Measurements from ENCODE around the gene DUSP12. TPM values are rescaled to one million over a fixed set of nuclear protein-coding genes. Genes with fewer than 3 reads are reported as not detected.
A peak's percentile ranks its signal among the peaks of the same experiment; 100 is the strongest.

The DUSP12 gene
- total RNA-seq, 2 donors from 2014 or later = 17.3 to 27.9 TPM

DNA sequence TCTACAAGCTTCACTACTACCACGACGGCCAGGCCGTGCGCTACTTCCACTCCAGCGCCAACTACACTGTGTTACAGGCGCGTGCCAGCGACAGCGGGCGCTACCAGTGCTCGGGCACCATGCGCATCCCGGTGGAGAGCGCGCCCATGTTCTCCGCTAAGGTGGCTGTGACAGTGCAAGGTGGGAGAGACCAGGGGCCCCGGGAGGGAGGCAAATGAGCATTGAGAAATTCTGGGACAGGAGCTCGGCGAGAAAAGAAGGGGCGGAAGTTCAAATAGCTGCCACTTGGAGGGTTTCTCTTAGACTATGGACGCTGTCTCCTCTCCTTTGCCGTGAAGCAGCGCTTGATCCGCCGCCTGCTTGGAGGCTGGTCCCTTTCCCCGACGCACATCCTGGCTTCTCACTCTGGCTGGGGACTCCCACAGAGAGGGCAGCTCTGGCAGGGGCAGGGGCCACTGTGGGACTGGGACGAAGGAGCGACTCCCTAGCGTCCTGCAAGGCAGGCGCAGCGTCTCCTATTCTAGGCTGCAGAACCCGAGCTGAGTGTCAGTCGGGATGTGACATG is 23.6 kb upstream of the DUSP12 start:
- Histone ChIP-seq H3K27ac (peak overlapping the region; percentile 81 to 82), H3K4me1 (ENCODE audit: control insufficient read depth in 1 of 2, low read depth in 2 of 2) (peaks cover 0 to 18% of the 10 kb centered on the region in 2 donors), H3K4me3 (peak overlapping the region; percentile 92), H3K9me3 (no peaks in the 10 kb centered on the region), H3K36me3 (no peaks in the 10 kb centered on the region), H3K27me3 (replicated peaks; ENCODE audit: insufficient read depth) (no peaks in the 10 kb centered on the region)
- no peak for DNase-seq (ENCODE audit: low spot score)
- peak; percentile 37 for TF ChIP-seq CTCF (IDR thresholded peaks at IDR 0.05)
- peak; percentile 30 for ATAC-seq (ENCODE audit: insufficient number of reproducible peaks, low FRiP score, low read depth)

DNA sequence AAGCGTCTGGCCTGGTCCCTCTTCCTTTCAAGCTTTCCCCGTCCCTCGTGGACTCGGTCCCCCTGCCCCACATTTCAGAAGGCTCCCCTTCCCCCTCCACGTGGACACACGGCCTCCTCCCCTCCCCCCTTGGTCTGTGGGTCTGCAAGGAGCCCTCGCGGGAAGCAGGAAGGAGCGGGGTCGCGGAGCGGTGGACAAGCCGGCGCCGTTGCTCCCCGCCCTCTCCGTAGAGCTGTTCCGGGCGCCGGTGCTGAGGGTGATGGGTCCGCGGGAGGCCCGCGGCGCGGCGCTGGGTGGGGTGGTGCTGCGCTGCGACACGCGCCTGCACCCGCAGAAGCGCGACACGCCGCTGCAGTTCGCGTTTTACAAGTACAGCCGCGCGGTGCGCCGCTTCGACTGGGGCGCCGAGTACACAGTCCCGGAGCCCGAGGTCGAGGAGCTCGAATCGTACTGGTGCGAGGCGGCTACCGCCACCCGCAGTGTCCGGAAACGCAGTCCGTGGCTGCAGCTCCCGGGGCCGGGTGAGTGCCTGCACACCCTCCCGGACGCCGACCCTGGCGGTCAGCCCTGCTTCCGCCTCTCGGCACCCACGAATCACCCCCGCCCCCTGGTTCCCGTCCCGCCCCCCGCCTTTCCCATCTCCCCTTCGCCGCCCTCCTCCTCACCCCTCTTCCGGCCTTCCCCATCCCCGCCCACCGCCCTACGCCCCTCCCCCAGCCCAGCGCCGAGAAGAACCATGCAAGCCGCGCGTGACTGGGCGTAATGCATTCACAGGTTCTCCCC is 22.9 kb upstream of the DUSP12 start:
- peak; percentile 63 for DNase-seq (ENCODE audit: low spot score)
- no peaks in the 10 kb centered on the region for H3K9me3 ChIP-seq
- peak overlapping the region; percentile 92 for H3K4me3 ChIP-seq
- H3K36me3 ChIP-seq = no peaks in the 10 kb centered on the region
- peaks cover 0 to 18% of the 10 kb centered on the region in 2 donors for H3K4me1 ChIP-seq (ENCODE audit: control insufficient read depth in 1 of 2, low read depth in 2 of 2)
- no peaks in the 10 kb centered on the region for H3K27me3 ChIP-seq (replicated peaks; ENCODE audit: insufficient read depth)
- no peak for TF ChIP-seq CTCF (IDR thresholded peaks at IDR 0.05)
- peak overlapping the region; percentile 82 to 85 for H3K27ac ChIP-seq
- peak; percentile 63 for ATAC-seq (ENCODE audit: insufficient number of reproducible peaks, low FRiP score, low read depth)

DNA sequence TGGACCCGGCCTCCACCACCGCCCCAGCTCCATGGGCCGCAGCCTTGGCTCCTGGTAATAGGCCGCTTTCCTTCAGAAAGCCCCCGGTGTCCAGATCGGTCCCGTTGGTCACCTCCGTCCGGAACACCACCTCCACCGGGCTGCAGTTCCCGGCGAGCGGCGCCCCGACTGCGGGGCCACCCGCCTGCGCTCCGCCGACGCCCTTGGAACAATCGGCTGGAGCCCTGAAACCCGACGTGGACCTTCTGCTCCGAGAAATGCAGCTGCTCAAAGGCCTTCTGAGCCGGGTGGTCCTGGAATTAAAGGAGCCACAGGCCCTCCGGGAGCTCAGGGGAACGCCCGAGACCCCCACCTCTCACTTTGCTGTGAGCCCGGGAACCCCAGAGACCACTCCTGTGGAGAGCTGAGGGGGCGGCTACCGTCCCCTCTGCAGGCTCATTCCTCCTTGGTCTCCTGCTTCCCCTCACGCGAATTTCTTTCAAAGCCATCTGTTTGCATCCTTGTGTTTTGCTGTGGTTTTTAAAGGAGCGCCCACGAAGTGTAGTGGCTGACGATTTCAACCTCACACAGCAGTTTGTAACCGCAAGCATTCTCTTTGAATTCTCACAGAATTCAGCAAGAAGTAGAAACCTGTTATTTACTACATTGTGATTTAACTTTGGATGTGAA is 22.2 kb upstream of the DUSP12 start:
- no peak for TF ChIP-seq CTCF (IDR thresholded peaks at IDR 0.05)
- H3K36me3 ChIP-seq = no peaks in the 10 kb centered on the region
- H3K27ac ChIP-seq = peak overlapping the region; percentile 46 to 85
- H3K9me3 ChIP-seq = no peaks in the 10 kb centered on the region
- no peaks in the 10 kb centered on the region for H3K27me3 ChIP-seq (replicated peaks; ENCODE audit: insufficient read depth)
- no peak for DNase-seq (ENCODE audit: low spot score)
- peaks cover 0 to 18% of the 10 kb centered on the region in 2 donors for H3K4me1 ChIP-seq (ENCODE audit: control insufficient read depth in 1 of 2, low read depth in 2 of 2)
- ATAC-seq (ENCODE audit: insufficient number of reproducible peaks, low FRiP score, low read depth) = peak; percentile 19
- H3K4me3 ChIP-seq = peak overlapping the region; percentile 92

DNA sequence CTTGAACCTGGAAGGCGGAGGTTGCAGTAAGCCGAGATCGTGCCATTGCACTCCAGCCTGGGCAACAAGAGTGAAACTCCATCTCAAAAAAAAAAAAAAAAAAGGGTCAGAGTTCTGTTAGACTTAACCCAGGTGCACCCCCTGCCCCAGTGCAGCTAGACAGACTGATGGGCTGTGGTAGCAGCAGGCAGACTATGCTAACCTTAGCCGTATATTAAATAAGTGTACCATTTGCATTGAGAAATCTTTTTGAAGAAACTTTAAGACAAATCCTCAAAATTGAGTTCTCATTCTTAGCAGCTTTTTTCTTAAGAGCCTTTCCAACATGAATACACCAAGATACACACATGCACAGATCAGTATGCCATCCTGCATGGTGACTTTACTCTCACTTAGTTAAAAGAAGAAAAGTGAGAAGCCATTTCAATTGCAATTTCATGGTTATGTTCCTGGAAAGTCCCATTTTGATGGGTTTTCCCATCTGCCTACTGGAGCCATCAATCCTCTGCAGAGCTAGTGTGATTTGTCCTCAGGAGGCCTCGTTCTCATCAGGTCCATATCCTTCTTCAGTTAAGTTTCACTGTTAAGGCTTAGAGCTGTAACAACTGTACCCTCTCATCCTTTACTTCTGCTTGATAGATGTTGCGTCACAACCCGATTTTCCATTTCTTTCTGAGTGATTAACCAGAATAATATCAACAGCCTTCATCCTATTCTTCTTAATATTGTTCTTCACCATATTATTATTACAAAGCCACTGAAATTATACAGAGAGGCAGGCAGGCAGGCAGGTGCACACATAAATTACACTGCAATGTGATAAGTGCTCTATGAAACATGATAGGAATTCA is 21.0 kb upstream of the DUSP12 start:
- no peak overlapping the region for H3K27ac ChIP-seq
- ATAC-seq (ENCODE audit: insufficient number of reproducible peaks, low FRiP score, low read depth) (no peak), DNase-seq (ENCODE audit: low spot score) (no peak)
- TF ChIP-seq CTCF (IDR thresholded peaks at IDR 0.05) = no peak
- no peaks in the 10 kb centered on the region for H3K9me3 ChIP-seq
- peaks cover 0 to 18% of the 10 kb centered on the region in 2 donors for H3K4me1 ChIP-seq (ENCODE audit: control insufficient read depth in 1 of 2, low read depth in 2 of 2)
- H3K4me3 ChIP-seq = no peak overlapping the region
- H3K27me3 ChIP-seq (replicated peaks; ENCODE audit: insufficient read depth) = no peaks in the 10 kb centered on the region
- H3K36me3 ChIP-seq = no peaks in the 10 kb centered on the region

All from thoracic aorta (tissue), 2 donors.